ENCODE results near the gene BAIAP2L2.

DNA sequence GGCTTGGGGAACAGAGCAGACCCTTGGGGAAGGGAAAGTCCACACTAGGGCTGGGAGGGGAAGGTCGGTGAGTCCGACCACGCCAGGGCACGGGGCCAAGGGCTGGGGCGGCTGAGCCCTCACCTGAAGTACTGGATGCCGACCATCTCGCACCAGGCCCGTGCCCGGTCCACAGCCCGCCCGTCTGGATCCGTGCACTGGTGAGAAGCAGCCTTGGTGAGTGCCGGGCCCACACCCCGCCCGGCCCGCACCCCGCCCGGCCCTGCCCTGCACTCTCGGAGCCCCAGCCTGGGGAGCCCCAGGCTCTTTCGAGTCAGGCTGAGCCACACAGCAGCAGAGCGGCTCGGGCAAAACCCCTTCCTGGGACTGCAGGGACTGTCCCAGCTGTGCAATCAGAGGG, 1.9 kb upstream of the BAIAP2L2 start:
- TF ChIP-seq, protein P1, sequence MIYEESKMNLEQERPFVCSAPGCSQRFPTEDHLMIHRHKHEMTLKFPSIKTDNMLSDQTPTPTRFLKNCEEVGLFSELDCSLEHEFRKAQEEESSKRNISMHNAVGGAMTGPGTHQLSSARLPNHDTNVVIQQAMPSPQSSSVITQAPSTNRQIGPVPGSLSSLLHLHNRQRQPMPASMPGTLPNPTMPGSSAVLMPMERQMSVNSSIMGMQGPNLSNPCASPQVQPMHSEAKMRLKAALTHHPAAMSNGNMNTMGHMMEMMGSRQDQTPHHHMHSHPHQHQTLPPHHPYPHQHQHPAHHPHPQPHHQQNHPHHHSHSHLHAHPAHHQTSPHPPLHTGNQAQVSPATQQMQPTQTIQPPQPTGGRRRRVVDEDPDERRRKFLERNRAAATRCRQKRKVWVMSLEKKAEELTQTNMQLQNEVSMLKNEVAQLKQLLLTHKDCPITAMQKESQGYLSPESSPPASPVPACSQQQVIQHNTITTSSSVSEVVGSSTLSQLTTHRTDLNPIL (CRISPR knock-in tag; IDR thresholded peaks at IDR 0.05; ENCODE audit: low read depth) = no peak
- TF ChIP-seq RARB (CRISPR knock-in tag; IDR thresholded peaks at IDR 0.05) (no peak), ZNF565 (CRISPR knock-in tag; conservative IDR thresholded peaks at IDR 0.05; ENCODE audit: low read depth) (no peak), TOX (CRISPR knock-in tag; IDR thresholded peaks at IDR 0.05; ENCODE audit: borderline replicate concordance) (no peak), ZFP30 (CRISPR knock-in tag; IDR thresholded peaks at IDR 0.05) (no peak), ARNTL (CRISPR knock-in tag; IDR thresholded peaks at IDR 0.05; ENCODE audit: borderline replicate concordance, low read depth) (no peak), SNAI2 (CRISPR knock-in tag; IDR thresholded peaks at IDR 0.05) (no peak), ZNF8 (CRISPR knock-in tag; IDR thresholded peaks at IDR 0.05) (no peak), ZNF70 (CRISPR knock-in tag; IDR thresholded peaks at IDR 0.05) (no peak), OSR1 (CRISPR knock-in tag; IDR thresholded peaks at IDR 0.05) (no peak)
- TF ChIP-seq, protein P2, sequence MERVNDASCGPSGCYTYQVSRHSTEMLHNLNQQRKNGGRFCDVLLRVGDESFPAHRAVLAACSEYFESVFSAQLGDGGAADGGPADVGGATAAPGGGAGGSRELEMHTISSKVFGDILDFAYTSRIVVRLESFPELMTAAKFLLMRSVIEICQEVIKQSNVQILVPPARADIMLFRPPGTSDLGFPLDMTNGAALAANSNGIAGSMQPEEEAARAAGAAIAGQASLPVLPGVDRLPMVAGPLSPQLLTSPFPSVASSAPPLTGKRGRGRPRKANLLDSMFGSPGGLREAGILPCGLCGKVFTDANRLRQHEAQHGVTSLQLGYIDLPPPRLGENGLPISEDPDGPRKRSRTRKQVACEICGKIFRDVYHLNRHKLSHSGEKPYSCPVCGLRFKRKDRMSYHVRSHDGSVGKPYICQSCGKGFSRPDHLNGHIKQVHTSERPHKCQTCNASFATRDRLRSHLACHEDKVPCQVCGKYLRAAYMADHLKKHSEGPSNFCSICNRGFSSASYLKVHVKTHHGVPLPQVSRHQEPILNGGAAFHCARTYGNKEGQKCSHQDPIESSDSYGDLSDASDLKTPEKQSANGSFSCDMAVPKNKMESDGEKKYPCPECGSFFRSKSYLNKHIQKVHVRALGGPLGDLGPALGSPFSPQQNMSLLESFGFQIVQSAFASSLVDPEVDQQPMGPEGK (CRISPR knock-in tag; IDR thresholded peaks at IDR 0.05; ENCODE audit: borderline replicate concordance) = no peak
- TF ChIP-seq, protein P3, sequence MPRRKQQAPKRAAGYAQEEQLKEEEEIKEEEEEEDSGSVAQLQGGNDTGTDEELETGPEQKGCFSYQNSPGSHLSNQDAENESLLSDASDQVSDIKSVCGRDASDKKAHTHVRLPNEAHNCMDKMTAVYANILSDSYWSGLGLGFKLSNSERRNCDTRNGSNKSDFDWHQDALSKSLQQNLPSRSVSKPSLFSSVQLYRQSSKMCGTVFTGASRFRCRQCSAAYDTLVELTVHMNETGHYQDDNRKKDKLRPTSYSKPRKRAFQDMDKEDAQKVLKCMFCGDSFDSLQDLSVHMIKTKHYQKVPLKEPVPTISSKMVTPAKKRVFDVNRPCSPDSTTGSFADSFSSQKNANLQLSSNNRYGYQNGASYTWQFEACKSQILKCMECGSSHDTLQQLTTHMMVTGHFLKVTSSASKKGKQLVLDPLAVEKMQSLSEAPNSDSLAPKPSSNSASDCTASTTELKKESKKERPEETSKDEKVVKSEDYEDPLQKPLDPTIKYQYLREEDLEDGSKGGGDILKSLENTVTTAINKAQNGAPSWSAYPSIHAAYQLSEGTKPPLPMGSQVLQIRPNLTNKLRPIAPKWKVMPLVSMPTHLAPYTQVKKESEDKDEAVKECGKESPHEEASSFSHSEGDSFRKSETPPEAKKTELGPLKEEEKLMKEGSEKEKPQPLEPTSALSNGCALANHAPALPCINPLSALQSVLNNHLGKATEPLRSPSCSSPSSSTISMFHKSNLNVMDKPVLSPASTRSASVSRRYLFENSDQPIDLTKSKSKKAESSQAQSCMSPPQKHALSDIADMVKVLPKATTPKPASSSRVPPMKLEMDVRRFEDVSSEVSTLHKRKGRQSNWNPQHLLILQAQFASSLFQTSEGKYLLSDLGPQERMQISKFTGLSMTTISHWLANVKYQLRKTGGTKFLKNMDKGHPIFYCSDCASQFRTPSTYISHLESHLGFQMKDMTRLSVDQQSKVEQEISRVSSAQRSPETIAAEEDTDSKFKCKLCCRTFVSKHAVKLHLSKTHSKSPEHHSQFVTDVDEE (CRISPR knock-in tag; IDR thresholded peaks at IDR 0.05) = no peak

Measured in SK-N-SH treated with all-trans-retinoic acid at 6 μM for 48 hours (cell line).